ENCODE data around the gene DPP9. TPM values are rescaled to one million over a fixed set of nuclear protein-coding genes. Genes with fewer than 3 reads are reported as not detected.

Gene DPP9
- total and polyA plus RNA-seq, 8 donors = 18.7 to 178 (median 48.7) TPM

DNA sequence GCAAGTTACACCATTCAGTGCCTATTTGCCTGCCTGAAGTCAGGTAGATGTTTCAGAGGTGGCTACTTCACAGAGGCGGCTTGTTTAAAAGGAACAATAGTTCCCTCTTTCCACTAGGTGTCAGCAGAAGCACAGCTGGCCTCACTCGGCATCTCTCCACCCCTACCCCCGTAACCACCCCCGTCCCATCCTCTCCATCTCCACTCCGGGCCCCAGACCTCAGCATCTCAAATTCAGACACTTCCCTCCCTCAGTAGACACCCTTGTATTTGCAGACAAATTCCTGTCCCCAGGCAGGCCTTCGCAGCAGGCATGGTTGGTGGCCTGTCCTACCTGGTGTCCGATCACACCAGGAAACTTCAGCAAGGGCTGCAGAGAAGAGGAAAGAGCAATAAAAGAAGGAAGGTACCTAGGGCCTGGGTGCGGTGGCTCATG, 9.1 kb upstream of the DPP9 start:
- Histone ChIP-seq H3K36me3 (no peaks in the 10 kb centered on the region), H3K27me3 (peaks cover 0 to 21% (median 0%) of the 10 kb centered on the region in 3 donors), H3K4me3 (no peak overlapping the region), H3K27ac (no peak overlapping the region), H3K9me3 (no peaks in the 10 kb centered on the region), H3K4me1 (peaks cover 0 to 7% (median 5%) of the 10 kb centered on the region in 4 donors)
- DNase-seq = peak; percentile 44 to 84
- TF ChIP-seq POLR2AphosphoS5 (IDR thresholded peaks at IDR 0.05) (no peak), EP300 (IDR thresholded peaks at IDR 0.05) (no peak)
- TF ChIP-seq, protein P1, sequence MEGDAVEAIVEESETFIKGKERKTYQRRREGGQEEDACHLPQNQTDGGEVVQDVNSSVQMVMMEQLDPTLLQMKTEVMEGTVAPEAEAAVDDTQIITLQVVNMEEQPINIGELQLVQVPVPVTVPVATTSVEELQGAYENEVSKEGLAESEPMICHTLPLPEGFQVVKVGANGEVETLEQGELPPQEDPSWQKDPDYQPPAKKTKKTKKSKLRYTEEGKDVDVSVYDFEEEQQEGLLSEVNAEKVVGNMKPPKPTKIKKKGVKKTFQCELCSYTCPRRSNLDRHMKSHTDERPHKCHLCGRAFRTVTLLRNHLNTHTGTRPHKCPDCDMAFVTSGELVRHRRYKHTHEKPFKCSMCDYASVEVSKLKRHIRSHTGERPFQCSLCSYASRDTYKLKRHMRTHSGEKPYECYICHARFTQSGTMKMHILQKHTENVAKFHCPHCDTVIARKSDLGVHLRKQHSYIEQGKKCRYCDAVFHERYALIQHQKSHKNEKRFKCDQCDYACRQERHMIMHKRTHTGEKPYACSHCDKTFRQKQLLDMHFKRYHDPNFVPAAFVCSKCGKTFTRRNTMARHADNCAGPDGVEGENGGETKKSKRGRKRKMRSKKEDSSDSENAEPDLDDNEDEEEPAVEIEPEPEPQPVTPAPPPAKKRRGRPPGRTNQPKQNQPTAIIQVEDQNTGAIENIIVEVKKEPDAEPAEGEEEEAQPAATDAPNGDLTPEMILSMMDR (IDR thresholded peaks at IDR 0.05) = peak in 5 of 7 experiments; percentile 43 to 70 (median 61)
- WGBS, 5 donors = 10 to 15% (median 15%) methylated on average over 8 of the region's 8 CpGs
- intact Hi-C loops (cut with DNase I; ENCODE audit: low total_unique reads) = no loop called here

DNA sequence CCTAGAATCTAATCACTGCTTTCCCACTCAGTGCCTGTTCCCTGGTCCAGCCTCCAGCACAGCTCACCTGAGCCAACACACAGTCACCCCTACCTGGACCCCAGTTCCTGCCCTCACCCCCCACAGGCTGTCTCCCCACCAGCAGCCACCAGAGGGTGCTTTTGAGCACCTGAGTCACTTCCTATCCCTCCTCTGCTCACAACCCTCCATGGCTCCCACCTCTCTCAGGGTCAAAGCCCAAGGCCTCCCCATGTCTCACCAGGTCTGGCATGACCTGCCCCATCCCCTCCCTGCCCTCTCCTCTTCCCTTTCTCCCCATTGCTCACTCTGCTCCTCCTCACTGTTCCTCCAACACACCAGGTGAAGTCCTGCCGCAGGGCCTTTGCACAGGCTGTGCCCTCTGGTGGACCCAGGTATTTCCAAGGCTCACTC, 7.1 kb upstream of the DPP9 start:
- WGBS, 5 donors = 93 to 100% (median 100%) methylated on average over 1 of the region's 1 CpG
- no peaks in the 10 kb centered on the region for H3K9me3 ChIP-seq
- H3K36me3 ChIP-seq = no peaks in the 10 kb centered on the region
- peaks cover 0 to 8% (median 0%) of the 10 kb centered on the region in 3 donors for H3K27me3 ChIP-seq
- no peak overlapping the region for H3K4me3 ChIP-seq
- intact Hi-C loops (cut with DNase I; ENCODE audit: low total_unique reads) = no loop called here
- peaks cover 0 to 7% (median 5%) of the 10 kb centered on the region in 4 donors for H3K4me1 ChIP-seq
- no peak for DNase-seq
- TF ChIP-seq, protein P1 (IDR thresholded peaks at IDR 0.05) = peak in 4 of 7 experiments; percentile 20 to 48 (median 22)
- TF ChIP-seq POLR2AphosphoS5 (IDR thresholded peaks at IDR 0.05) = no peak
- H3K27ac ChIP-seq = no peak overlapping the region

DNA sequence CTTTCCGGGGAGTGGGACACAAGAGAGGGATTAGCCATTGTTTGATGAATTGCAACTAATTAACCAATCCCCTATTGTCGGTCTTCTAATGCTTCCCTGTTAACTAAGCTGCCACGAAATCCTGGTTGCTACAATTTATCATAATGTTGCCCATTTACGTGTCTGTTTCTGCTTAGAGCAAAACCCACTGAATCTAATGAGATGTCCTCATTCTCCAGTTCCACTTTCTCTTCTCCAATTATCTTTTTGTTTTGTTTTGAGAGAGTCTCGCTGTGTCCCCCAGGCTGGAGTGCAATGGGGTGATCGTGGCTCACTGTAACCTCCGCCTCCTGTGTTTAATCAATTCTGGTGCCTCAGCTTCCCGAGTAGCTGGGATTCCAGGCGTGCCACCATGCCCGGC, 5.2 kb upstream of the DPP9 start:
- Histone ChIP-seq H3K27ac (no peak overlapping the region), H3K4me3 (no peak overlapping the region), H3K27me3 (no peaks in the 10 kb centered on the region), H3K4me1 (peaks cover 0 to 23% (median 9%) of the 10 kb centered on the region in 4 donors), H3K9me3 (no peaks in the 10 kb centered on the region), H3K36me3 (no peaks in the 10 kb centered on the region)
- DNase-seq = no peak
- 51 to 72% (median 66%) methylated on average over 10 of the region's 10 CpGs for WGBS, 5 donors
- TF ChIP-seq, protein P1 (IDR thresholded peaks at IDR 0.05) = no peak
- TF ChIP-seq POLR2AphosphoS5 (IDR thresholded peaks at IDR 0.05) (no peak), EP300 (IDR thresholded peaks at IDR 0.05) (no peak), POLR2A (IDR thresholded peaks at IDR 0.05) (no peak)
- intact Hi-C loops (cut with DNase I; ENCODE audit: low total_unique reads) = no loop called here

DNA sequence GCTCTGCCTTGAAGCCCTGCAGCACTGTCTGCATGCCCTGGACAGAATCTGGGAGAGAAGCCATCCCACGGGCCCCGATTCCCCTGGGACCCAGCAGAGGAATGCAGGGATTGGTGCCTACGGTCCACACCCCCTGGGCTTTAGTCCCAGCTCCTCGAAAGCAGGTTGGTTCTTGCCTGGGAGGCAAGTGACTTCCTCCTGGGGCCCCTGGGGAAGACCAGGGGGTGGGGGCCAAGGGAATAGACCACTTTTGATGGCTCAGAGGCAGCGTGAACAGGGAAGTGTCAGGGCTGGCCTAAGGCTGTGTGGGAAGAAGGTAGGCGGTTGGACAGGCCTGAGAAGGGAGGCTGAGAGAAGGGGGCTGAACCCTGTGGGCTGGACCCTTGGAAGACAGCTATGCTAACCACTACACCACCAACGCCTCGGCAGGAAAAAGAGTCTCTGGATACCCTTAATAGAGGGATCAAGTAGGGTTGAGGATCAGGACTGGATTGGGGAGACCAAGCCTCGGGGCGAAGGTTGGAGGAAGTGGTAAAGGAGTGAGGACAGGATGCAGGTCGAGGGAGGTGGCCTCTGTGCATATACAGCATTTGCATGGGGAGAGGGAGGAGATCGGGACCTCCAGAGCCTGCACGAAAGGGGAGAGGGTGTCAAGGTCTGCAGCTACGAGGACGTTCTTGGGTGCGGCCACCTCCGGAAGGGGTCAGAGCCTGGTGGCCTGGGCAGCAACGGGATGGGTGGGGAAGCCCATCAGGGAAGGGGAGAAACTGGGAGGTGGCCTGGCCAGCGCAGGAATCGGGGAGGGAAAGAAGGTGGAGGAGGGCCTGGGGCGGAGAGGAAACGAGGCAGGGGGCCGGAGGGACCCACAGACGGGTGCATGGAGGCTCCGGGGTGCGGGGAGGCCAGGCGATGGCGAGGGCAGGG, 709 bp downstream of the DPP9 start:
- DNase-seq = peak; percentile 39 to 63
- 1 to 3% (median 2%) methylated on average over 22 to 28 of the region's 28 CpGs for WGBS, 5 donors

More for the DNA sequence above, 709 bp downstream of the DPP9 start:
- Histone ChIP-seq H3K27me3 (no peaks in the 10 kb centered on the region), H3K36me3 (peaks cover 34 to 40% (median 37%) of the 10 kb centered on the region in 4 donors), H3K27ac (peak overlapping the region; percentile 91 to 99 (median 94)), H3K4me1 (peaks cover 18 to 53% (median 39%) of the 10 kb centered on the region in 4 donors), H3K9me3 (no peaks in the 10 kb centered on the region), H3K4me3 (peak overlapping the region; percentile 84 to 99 (median 98))
- TF ChIP-seq POLR2AphosphoS5 (IDR thresholded peaks at IDR 0.05) = no peak
- no peak for TF ChIP-seq POLR2A (IDR thresholded peaks at IDR 0.05)
- TF ChIP-seq, protein P1 (IDR thresholded peaks at IDR 0.05) = no peak
- no peak for TF ChIP-seq EP300 (IDR thresholded peaks at IDR 0.05)
- intact Hi-C loops (cut with DNase I; ENCODE audit: low total_unique reads) = no loop called here
